GM12801 (cell line): ENCODE results near the gene PFKL.

ENCODE experiments used
- CTCF ChIP-seq: IDR thresholded peaks from one replicate; pipeline ENCODE4 v1.5.1; 2011; ENCODE audit warnings: control low read depth; ENCODE audit not compliant: insufficient read length; ENCODE audit errors: extremely low read depth

The PFKL gene

GRCh38 chr21:44299458-44300261 is at the start of gene PFKL:
Gene PFKL (plus strand): TSS chr21:44300053. CDS start chr21:44300106, 53 bp downstream.
- TF ChIP-seq CTCF: no peak

DNA sequence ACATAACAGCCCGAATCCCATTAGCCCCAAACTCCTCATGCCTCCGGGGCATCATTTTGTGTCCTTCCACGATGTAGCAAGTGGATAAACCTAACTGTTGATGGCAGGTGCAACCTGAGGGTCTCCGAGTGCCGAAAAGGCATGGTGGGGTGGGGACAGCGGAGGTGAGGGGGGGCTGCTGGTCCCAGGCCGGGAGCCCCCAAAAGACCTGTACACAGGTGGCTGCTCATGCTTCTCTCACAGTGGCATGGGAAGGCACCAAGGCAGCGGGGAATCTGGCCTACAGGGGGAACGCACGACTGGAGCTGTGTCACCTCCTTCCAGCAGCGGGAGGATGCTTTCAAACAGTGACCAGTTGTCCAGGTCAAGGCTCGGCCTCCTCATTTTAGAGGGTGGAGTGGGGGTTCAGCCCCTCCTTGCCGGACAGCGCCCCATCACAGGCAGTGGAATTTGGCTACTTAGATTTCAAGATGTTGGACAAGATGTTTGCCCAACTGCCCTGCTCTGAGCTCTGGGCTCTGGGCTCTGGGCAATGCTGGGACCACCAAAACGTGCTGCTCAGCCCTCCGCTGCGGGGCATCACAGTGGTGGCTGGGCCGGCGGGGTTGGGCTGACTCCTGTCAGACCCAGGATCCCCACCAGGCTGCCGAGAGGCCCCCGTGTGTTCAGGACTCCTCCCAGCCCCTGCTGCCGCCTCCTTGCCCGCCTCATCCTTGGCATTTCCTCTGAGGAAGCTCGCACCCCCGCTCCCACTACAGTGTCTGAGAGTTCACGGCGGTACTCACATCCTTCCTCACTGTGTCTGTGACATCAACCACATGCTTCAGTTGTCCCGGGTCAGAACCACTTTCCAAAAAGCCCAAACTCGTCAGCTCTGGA is 45.8 kb upstream of the PFKL start:
- TF ChIP-seq CTCF: no peak

DNA sequence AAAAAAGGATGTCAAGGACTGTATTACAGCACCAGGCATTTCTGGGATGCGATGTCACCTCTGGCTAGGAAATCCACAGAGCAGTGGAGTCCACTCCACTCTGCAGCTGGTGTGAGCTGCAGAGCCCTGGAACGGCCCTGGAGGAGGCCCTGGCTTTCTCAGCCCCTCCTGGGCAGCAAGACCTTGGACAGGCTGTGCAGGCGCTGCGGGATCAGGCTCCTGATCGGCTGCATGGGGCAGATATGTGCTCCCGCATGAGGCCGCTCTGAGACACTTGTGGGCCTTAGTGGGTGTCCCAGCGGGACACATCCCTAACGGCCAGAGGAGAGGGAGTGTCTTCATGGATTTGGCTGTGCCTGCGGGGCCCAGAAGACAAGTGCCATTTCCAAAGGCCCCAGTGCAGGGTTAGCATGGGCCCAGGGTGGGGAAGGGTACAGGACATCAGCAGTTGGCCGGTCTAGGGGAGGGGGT is 44.3 kb upstream of the PFKL start:
- TF ChIP-seq CTCF: no peak

- TF ChIP-seq CTCF: no peak
Measured at GRCh38 chr21:44258056-44258725, 41.7 kb upstream of the PFKL start.

GRCh38 chr21:44259082-44259705 is 40.7 kb upstream of the PFKL start:
- no peak for TF ChIP-seq CTCF

GRCh38 chr21:44260066-44260465 is 39.8 kb upstream of the PFKL start:
- TF ChIP-seq CTCF: no peak
